GM11168 (cell line): Measurements from ENCODE around the gene ABHD6.
"Not testable (repeated sequence)": the region's sequence is repeated elsewhere in the genome, so short reads cannot be mapped to it uniquely, and the experiment has no call there.

Source experiments
- in situ Hi-C: fragments of 300-500 bp; cut with MboI; formaldehyde crosslinking; loops from one replicate; pipeline ENCODE4 v1.12.0; 2022; ENCODE audit warnings: low sequenced_read_pairs; ENCODE audit not compliant: unreplicated experiment

ABHD6 gene, protein sequence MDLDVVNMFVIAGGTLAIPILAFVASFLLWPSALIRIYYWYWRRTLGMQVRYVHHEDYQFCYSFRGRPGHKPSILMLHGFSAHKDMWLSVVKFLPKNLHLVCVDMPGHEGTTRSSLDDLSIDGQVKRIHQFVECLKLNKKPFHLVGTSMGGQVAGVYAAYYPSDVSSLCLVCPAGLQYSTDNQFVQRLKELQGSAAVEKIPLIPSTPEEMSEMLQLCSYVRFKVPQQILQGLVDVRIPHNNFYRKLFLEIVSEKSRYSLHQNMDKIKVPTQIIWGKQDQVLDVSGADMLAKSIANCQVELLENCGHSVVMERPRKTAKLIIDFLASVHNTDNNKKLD

DNA sequence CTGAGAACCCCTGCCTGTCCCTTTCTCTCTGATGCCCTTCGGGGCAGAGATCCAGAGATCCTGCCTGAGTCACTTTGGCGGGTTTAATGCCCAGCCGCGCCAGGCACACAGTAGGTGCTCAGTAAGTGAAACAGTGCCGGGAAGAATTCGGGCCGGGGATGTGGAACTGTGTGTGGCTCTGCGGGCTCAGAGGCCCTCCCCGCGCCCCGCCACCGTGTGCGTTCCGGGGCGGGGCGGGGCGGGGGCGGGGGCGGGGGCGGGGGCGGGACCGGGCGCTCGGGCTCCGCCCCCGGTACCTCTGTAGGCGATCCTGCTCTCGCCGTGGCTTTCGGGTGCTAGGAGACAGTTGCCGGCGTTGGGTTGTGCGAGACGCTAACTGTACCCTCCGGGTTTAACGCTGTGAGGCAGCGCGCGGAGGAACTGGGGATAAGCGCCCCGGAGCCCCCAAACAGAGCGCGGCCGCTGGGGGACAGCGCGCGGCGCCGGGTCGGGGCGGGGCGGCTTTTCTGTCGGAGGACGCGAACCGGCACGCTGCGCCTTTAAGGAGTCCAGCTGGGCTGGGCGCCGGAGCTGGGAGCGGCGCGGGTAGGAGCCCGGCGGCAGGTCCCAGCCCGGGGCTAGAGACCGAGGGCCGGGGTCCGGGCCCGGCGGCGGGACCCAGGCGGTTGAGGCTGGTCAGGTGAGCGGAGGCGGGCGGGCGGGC, at the start of gene ABHD6:
ABHD6 (plus strand) TSS at position 555 of the 703 bp plus-strand sequence. CDS start 18,795 bp downstream, outside the sequence.
- in situ Hi-C loops: no loop called here

DNA sequence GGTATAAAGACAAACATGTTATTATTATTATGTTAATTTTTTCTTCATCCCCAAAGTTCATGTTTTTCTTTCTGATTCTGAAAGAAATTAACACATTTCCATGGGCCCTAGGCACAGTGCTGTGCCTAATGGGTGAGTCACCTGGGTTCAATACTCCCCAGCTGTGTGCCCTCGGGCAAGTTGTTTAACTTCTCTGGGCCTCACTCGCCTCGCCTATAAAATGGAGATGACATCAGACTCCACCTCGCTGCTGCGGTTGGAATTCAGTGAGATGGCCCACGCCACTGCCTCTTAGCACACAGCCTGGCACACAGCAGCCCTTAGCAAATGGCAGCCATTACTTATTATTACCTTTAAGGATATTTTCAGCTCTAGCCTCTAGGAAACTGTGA, 49.4 kb upstream of the ABHD6 start:
- in situ Hi-C loops: no loop called here

DNA sequence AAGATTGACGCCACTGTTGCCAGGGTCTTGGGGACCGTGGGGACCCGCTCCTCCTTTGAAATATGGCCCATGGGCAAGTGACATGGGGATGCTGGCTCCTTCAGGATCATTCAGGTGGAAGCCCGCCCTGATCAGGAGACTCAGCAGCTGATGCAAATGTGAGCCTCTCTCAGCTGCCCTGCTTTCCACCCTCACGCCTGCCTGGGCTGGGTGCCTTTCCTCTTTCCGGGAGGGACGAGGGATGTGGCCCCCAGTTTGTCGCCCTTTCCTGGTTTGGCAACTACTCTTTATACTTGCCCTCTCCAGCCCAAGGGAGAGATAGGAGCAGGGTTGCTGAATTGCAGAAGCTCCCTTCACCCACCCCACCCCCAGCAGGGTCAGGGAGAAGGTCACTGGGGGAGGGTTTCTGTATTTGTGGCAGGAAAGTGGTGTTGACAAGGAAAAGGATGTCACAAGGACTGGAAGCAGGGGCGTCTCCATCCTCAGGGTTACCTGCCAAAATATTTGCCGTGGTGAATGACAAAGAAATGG, 48.6 kb upstream of the ABHD6 start:
- in situ Hi-C loops: no loop called here

DNA sequence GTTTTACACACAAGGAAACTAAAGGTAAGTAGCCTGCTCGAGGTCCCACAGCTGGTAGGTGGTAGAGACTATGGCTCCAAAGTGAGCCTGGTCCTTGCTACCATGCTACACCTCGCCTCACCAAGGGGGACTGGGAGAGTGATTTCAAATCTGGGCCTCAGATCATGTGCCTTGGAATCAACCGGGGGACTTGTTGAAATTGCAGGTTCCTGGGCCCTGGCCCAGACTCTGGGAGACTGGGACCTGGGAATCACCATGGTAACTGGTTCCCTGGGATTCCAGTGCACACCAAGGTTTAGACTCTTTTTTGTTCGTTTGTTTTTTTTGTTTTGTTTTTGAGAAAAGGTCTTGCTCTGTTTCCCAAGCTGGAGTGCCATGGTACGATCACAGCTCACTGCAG, 47.9 kb upstream of the ABHD6 start:
- in situ Hi-C loops: loop anchor here (5.0 kb wide), 1 partner anchor 113 kb away; no protein-coding TSS in a partner anchor

DNA sequence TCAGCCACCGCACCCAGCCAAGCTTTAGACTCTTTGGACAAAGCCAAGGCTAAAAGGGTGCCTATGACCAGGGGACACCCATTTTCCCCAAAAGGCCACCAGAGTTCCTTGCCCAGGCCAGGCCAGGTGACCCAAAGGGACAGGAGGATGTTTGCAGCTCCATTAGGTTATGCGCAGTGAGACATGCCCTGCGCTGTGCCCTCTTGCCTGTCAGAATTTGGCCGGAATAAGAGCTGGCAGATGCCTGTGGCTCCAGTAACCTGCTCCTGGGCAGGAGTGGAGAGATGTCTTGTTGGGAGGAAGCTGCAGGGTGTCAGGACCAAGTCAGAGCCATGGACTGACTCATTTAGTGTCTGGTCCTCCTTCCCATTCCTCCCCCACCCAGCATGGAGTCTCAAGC, 47.3 kb upstream of the ABHD6 start:
- in situ Hi-C loops: loop anchor here (5.0 kb wide), 1 partner anchor 112 kb away; no protein-coding TSS in a partner anchor

DNA sequence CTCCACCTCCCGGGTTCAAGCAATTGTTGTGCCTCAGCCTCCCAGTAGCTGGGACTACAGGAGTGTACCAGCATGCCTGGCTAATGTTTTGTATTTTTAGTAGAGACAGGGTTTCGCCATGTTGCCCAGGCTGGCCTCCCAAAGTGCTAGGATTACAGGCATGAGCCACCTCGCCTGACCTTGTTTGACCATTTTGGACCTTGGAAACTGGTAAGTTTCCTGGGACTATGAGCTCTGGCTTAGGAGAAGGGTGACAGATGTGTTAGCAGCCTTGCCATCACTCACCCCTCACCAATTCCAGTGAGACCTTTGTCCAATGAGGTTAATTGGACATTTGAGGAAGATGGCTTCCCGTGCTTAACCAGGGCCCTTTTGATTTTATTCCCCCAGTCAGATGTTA, 46.7 kb upstream of the ABHD6 start:
- in situ Hi-C loops: loop anchor here (5.0 kb wide), 1 partner anchor 111 kb away; no protein-coding TSS in a partner anchor

DNA sequence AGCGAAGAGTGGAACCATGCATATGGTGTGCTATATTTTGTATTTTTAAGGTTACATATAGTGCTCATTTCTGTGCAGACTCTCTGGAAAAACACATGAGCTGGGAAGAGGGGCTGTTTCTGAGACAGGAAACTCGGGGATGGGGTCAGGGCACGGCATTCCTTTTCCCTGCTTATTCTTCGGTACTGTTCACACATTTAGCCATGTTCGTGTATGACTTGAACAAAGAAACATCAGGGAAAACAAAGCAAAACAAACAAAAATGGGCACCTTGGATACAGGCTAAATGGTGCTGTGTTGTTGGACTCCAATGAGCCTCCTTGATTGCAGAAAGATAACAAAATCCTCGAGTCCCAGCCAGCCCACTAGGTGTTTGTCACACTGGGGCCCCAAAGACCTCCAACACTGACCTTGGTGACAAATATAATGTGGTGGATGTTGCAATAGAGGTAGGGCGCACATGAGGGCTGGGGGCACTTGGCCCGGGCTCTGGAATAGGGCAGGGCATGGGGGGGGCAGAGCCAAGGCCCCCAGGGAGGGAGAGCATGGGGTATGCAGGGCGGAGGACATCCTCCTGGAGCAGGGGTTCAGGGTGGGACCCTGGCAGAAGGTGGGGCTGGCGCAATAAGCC, 46.1 kb upstream of the ABHD6 start:
- in situ Hi-C loops: loop anchor here (5.0 kb wide), 1 partner anchor 111 kb away; no protein-coding TSS in a partner anchor

DNA sequence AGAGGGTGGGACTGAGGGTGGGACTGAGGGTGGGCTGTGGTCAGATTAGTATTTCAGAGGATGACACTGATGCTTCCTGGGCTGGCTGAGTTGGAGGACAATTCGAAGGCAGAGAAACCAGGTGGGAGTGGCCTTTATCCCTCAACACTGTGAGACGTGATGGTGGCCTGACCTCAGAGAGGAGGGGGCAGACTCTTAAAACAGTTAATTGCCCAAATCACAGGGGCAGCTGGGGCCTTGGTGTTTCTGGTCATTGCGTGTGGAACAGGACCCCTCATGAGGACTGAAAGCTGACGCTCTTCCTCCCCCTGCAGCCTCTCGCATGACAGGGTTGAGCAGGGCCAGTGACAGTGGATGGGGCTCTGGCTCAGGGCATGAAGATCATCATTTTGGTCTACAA, 45.5 kb upstream of the ABHD6 start:
- in situ Hi-C loops: loop anchor here (5.0 kb wide), 1 partner anchor 110 kb away; no protein-coding TSS in a partner anchor

DNA sequence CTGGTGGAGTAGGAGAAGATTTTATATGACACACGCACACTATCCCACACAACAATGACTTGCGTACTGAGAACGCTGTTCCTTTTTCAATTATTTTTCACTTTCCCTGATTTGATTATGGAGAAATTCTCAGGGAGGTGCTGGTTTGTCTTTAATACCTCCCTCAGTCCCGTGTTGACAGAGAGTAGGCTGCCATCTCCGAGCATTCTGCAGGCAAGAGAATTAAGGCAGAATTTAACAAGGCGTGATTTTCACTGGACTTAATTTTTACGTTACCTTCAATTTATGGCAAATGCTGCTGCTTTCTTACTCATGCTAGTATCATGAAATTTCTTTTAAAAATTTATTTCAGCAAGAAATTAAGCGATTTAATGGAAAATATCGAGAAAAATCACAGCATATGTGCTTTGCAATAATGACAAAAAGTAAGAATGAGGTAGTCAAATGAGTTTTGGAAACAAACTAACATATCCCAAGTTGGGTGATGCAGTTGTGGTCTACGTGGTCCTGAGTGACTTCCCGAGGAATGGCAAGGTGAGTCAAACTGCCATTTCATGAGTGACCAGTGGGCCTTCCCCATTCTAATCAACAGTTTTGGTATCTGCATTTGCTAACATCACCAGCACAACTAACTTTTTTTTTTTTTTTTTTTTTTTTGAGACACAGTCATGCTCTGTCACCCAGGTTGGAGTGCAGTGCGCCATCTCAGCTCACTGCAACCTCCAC, 43.7 kb upstream of the ABHD6 start:
- in situ Hi-C loops: loop anchor here (5.0 kb wide), 1 partner anchor 108 kb away; no protein-coding TSS in a partner anchor

DNA sequence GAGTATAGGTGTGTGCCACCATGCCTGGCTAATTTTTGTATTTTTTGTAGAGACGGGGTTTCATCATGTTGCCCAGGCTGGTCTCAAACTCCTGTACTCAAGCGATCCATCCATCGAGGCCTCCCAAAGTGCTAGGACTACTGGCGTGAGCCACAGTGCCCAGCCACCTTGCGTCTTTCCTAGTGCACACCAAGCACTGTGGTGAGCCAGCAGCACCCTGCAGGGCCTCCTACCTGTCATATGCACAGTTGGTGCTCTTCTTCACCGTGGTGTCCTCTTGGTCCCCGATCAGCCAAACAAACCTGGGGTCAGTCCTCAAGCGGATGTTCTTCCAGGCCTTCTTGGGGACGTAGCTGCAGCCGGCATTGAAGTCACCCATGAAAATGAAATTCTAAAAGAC, 40.0 kb upstream of the ABHD6 start:
- in situ Hi-C loops: no loop called here

DNA sequence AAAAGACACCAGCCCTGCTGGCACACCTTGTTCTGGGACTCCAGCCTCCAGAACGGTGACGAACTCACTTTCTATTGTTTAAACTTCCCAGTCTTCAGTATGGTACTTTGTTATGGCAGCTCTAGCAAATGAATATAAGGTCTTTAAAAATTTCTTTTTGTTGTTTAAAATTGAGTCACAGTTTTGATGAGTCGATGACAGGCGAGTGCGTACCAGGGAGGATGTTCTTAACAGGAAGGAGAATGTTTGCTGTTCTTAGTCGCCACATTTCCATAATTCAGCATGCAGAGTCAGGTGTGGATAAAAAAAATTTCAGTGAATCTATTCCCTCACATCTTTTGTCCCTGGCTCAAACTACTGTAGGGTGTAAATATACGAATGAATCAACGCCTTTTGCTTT, 39.2 kb upstream of the ABHD6 start:
- in situ Hi-C loops: no loop called here

DNA sequence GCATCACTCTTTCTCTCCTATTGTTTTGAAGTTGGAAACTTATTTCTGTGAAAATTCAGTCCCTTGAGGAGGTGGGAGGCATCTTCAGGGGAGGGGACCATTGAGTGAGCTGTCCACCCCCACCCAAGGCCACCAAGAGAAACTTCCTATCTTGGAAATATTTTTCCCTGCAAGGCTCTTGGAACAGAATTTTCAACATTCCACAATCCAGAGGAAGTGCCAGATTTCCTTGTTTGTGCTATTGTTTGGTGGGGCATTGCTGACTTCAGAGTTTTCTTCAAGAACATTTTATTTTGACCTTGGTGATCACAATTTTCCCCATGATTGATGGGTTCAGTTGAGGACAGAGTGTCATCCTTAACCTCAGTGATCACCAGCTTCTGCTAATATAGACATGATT, 38.8 kb upstream of the ABHD6 start:
- in situ Hi-C loops: no loop called here

DNA sequence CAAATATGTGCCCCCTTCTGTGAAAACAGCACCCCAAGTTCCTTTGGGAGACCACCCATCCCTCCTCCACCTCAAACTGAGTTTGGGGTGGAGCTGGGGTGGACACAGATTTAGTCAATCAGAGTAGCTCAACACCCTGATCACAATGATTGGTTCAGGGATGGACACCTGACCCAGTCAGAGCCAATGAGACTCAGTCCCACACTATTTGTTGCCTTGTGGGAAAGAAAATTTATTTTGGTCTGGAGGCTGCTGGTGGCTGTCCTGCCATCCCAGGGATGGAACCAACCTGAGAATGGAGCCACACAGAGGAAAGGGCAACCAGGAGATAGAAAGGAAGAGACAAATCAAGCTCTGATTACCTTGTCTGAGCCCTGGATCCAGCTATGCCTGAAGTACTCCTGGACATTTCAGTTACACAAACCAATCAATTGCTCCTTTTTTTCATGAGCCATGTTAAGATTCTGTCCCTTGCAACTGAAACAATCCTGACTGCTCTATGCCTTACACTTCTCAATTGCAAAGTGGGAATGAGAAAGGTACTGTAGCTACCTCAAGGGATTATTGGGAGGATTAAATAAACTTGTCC, 37.4 kb upstream of the ABHD6 start:
- in situ Hi-C loops: no loop called here

DNA sequence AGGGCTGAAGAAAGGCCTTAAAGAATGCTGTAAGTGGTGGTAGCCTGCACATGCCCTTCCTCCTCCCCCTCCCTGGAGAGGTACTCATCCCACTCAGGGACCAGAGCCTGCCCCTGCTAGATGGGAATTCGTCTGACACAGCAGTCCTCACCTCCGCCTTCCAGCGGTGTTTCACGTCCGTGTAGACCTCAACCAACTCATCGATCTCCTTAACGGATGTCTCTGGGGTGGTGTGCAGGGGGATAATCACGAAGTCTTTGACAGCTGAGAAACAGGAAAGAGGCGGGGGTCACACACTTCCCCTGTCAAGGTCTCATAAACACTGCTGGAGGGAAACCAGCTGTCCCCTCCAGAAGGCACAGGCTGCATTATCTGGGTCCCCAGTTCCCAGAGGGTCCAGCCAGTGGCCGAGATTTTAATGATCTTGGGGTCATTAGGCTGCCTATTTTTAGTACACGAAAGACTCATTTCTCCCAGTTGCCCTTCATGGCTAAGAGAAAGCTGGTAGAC, 36.7 kb upstream of the ABHD6 start:
- in situ Hi-C loops: no loop called here

DNA sequence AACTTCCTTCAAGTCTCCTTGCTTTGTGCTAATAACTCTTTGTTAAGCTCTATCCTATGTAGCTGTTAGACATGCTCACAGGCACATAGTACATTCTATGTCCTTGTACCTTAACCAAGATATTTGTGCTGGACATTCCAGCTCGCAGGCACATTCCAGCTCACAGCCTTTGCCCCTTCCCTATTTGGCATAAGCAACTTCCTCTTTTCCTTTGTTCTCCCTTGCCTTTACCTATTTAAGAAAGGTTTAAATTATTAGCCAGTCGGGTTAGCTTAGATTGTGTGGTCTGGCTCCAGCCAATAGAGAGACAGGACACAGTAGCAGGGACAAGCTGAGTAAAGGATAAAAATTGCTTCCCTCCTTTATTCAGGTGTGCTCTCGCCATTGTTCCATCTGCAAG, 36.1 kb upstream of the ABHD6 start:
- in situ Hi-C loops: not testable (repeated sequence)

DNA sequence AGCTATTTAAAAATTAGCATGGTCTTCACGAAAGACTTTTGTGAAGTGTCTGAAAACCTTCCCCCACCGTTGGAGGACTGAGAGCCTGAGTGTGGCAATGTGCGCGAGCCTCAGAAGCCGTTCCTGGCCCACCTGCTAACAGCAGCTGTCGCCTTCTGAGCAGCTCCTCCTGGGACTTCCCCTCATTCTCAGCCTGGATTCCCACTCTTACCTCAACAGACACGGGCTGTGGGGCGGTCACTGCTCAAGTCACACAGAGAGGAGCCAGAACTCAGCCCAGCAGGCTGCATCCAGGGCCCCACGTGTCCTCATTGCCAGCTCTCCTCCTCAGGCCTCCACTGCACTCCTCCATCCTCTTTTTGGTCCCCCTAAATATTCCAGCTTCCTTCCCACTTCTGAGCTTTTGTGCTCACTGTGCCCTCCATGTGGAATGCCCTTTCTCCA, 34.7 kb upstream of the ABHD6 start:
- in situ Hi-C loops: no loop called here

DNA sequence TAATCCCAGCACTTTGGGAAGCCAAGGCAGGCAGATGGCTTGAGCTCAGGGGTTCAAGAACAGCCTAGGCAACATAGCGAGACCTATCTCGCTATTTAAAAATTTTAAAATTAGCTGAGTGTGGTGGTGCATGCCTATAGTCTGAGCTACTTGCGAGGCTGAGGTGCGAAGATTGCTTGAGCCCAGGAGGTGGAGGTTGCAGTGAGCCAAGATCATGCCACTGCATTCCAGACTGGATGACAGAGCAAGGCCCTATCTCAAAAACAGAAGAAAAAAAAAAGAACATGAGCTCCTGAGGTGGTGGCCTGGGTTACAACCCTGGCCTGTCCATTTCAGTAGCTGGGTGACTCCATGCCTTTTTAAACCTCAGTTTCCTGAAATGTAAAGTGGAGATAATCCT, 34.1 kb upstream of the ABHD6 start:
- in situ Hi-C loops: no loop called here

DNA sequence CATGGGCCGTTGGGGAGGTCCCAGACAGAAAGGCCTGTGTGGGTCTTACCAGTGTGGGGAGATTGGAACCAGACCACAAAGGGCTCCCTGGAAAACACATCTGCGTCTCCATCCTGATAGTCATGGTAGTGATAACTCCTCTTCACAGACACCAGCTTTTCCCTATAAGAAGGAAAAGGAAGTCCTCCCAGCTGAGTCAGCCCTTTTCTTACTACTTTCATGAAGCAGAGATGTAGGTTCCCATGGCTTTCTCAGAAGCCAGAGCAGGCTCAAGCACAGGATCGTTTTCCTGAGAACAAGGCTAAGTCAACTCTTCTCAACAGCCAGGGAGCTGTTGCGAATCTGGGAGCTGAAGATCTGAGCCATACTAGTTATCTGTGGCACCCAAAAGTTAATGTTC, 32.9 kb upstream of the ABHD6 start:
- in situ Hi-C loops: no loop called here

DNA sequence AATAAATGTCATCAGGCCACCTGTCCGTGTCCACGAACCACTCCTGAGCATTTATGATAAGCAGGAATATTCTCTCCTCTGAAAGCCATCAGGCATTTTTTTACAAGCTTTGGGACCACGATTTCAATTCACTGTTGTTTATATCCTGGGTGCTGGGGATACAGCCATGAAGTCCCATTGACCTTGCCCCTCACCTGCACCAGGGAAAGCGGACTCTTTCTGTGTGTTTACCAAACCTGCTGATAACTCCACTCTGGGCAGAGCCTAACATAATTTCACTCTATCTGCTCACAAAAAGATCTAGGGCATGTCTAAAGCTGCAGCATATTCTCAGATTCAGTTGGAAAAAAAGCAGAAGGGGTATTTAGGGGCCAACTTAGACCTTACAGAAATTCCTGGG, 31.6 kb upstream of the ABHD6 start:
- in situ Hi-C loops: no loop called here
